ENCODE results near the gene RPL18. TPM values are rescaled to one million over a fixed set of nuclear protein-coding genes. Genes with fewer than 3 reads are reported as not detected.
A peak's percentile ranks its signal among the peaks of the same experiment; 100 is the strongest.
"Not testable (repeated sequence)": the region's sequence is repeated elsewhere in the genome, so short reads cannot be mapped to it uniquely, and the experiment has no call there.

The RPL18 gene
- total RNA-seq, 1 donor from 2014 or later, result 530 TPM

GRCh38 chr19:48663667-48664066, 44.7 kb upstream of the RPL18 start:
- no peak overlapping the region for H3K4me3 ChIP-seq
- H3K4me1 ChIP-seq, result peaks cover 13% of the 10 kb centered on the region
- H3K27me3 ChIP-seq (ENCODE audit: low read depth), result no peaks in the 10 kb centered on the region
- DNase-seq, result no peak
- no peak overlapping the region for H3K27ac ChIP-seq (replicated peaks)
- intact Hi-C loops (cut with micrococcal nuclease), result no loop called here
- no peaks in the 10 kb centered on the region for H3K9me3 ChIP-seq (replicated peaks)
- no peaks in the 10 kb centered on the region for H3K36me3 ChIP-seq
- TF ChIP-seq CTCF (IDR thresholded peaks at IDR 0.05; ENCODE audit: borderline replicate concordance), result no peak

GRCh38 chr19:48661711-48662090, 42.7 kb upstream of the RPL18 start:
- peaks cover 13% of the 10 kb centered on the region for H3K4me1 ChIP-seq
- peak overlapping the region; percentile 69 for H3K27ac ChIP-seq (replicated peaks)
- no peak for DNase-seq
- no peak for TF ChIP-seq CTCF (IDR thresholded peaks at IDR 0.05; ENCODE audit: borderline replicate concordance)
- H3K27me3 ChIP-seq (ENCODE audit: low read depth), result no peaks in the 10 kb centered on the region
- H3K4me3 ChIP-seq, result no peak overlapping the region
- intact Hi-C loops (cut with micrococcal nuclease), result no loop called here
- no peaks in the 10 kb centered on the region for H3K9me3 ChIP-seq (replicated peaks)
- H3K36me3 ChIP-seq, result no peaks in the 10 kb centered on the region

- Histone ChIP-seq H3K27me3 (ENCODE audit: low read depth) (no peaks in the 10 kb centered on the region), H3K27ac (replicated peaks) (peak overlapping the region; percentile 69), H3K4me1 (peaks cover 13% of the 10 kb centered on the region), H3K9me3 (replicated peaks) (no peaks in the 10 kb centered on the region), H3K4me3 (peak overlapping the region; percentile 22), H3K36me3 (no peaks in the 10 kb centered on the region)
- DNase-seq, result peak; percentile 84
- intact Hi-C loops (cut with micrococcal nuclease), result no loop called here
- no peak for TF ChIP-seq CTCF (IDR thresholded peaks at IDR 0.05; ENCODE audit: borderline replicate concordance)
Measured at GRCh38 chr19:48660852-48661710, 42.1 kb upstream of the RPL18 start.

- TF ChIP-seq CTCF (IDR thresholded peaks at IDR 0.05; ENCODE audit: borderline replicate concordance), result no peak
- Histone ChIP-seq H3K4me1 (peaks cover 13% of the 10 kb centered on the region), H3K27ac (replicated peaks) (no peak overlapping the region), H3K9me3 (replicated peaks) (no peaks in the 10 kb centered on the region), H3K27me3 (ENCODE audit: low read depth) (no peaks in the 10 kb centered on the region), H3K4me3 (no peak overlapping the region), H3K36me3 (no peaks in the 10 kb centered on the region)
- no peak for DNase-seq
- intact Hi-C loops (cut with micrococcal nuclease), result no loop called here
Measured at GRCh38 chr19:48659768-48660167, 40.8 kb upstream of the RPL18 start.

- Histone ChIP-seq H3K27me3 (ENCODE audit: low read depth) (no peaks in the 10 kb centered on the region), H3K4me1 (peaks cover 13% of the 10 kb centered on the region), H3K36me3 (no peaks in the 10 kb centered on the region), H3K27ac (replicated peaks) (no peak overlapping the region), H3K4me3 (no peak overlapping the region), H3K9me3 (replicated peaks) (no peaks in the 10 kb centered on the region)
- intact Hi-C loops (cut with micrococcal nuclease), result no loop called here
- no peak for DNase-seq
- no peak for TF ChIP-seq CTCF (IDR thresholded peaks at IDR 0.05; ENCODE audit: borderline replicate concordance)
Measured at GRCh38 chr19:48658483-48658882, 39.5 kb upstream of the RPL18 start.

GRCh38 chr19:48657828-48658227, 38.9 kb upstream of the RPL18 start:
- H3K27me3 ChIP-seq (ENCODE audit: low read depth); H3K4me3 ChIP-seq; H3K36me3 ChIP-seq; DNase-seq; intact Hi-C loops (cut with micrococcal nuclease); H3K27ac ChIP-seq (replicated peaks); H3K9me3 ChIP-seq (replicated peaks): not testable (repeated sequence)
- peaks cover 13% of the 10 kb centered on the region for H3K4me1 ChIP-seq

Data from left ventricle myocardium inferior (tissue), 1 donor.